COR-L47 (cell line): ENCODE measurements around the gene PFN1.
A peak's percentile ranks its signal among the peaks of the same experiment; 100 is the strongest.
"Not testable (repeated sequence)": the region's sequence is repeated elsewhere in the genome, so short reads cannot be mapped to it uniquely, and the experiment has no call there.

Source experiments
- DNase-seq: peaks from one replicate; lab custom pipeline; 2025; lab: John Stamatoyannopoulos, UW

PFN1 gene

GRCh38 chr17:4921320-4921719, 27.0 kb downstream of the PFN1 start:
- no peak for DNase-seq

GRCh38 chr17:4920351-4921048, 27.8 kb downstream of the PFN1 start:
- DNase-seq = no peak

GRCh38 chr17:4919511-4920047, 28.8 kb downstream of the PFN1 start:
- no peak for DNase-seq

GRCh38 chr17:4914551-4914950, 33.8 kb downstream of the PFN1 start:
- DNase-seq = not testable (repeated sequence)

GRCh38 chr17:4913994-4914393, 34.3 kb downstream of the PFN1 start:
- DNase-seq = no peak

- peak; percentile 46 for DNase-seq
These were observed 39.4 kb downstream of the PFN1 start for GRCh38 chr17:4908711-4909496.

- DNase-seq = peak; percentile 21
These were observed 40.0 kb downstream of the PFN1 start for GRCh38 chr17:4908301-4908700.

- DNase-seq = not testable (repeated sequence)
These were observed 41.7 kb downstream of the PFN1 start for GRCh38 chr17:4906642-4907041.

- DNase-seq = peak; percentile 52
These were observed 45.1 kb downstream of the PFN1 start, which contains the start of gene CHRNE for GRCh38 chr17:4903051-4903818. Gene CHRNE (minus strand): TSS chr17:4903098. CDS start chr17:4903063, 35 bp downstream.

- DNase-seq = no peak
These were observed 45.8 kb downstream of the PFN1 start for GRCh38 chr17:4902540-4902939.

GRCh38 chr17:4901648-4902344, 46.5 kb downstream of the PFN1 start:
- DNase-seq = no peak

GRCh38 chr17:4901108-4901647, 47.2 kb downstream of the PFN1 start:
- no peak for DNase-seq

GRCh38 chr17:4900231-4901107, 47.9 kb downstream of the PFN1 start:
- DNase-seq = no peak

GRCh38 chr17:4899341-4900230, 48.7 kb downstream of the PFN1 start, which contains the start of gene C17orf107:
Gene C17orf107 (plus strand): TSS chr17:4899536. CDS start chr17:4899763, 227 bp downstream.
- no peak for DNase-seq

- no peak for DNase-seq
These were observed 49.4 kb downstream of the PFN1 start for GRCh38 chr17:4898927-4899326.

- DNase-seq = no peak
These were observed 50.0 kb downstream of the PFN1 start for GRCh38 chr17:4898351-4898750.

- no peak for DNase-seq
These were observed 50.5 kb downstream of the PFN1 start for GRCh38 chr17:4897785-4898184.

- no peak for DNase-seq
These were observed 51.1 kb downstream of the PFN1 start for GRCh38 chr17:4897198-4897687.
